B cell (primary cell): ENCODE data around the gene CAMK1D. TPM values are rescaled to one million over a fixed set of nuclear protein-coding genes. Genes with fewer than 3 reads are reported as not detected.

Source experiments
- ATAC-seq: fragments of 200-7000 bp; cut with Tn5 transposase; one replicate; pipeline ENCODE4 v1.10.0; 2021; ENCODE audit warnings: low read depth, mild to moderate bottlenecking, moderate number of reproducible peaks, moderate library complexity
- CTCF ChIA-PET: fragments of 350-600 bp; sonication (Branson Sonifier 250); formaldehyde crosslinking; loops from one replicate; lab custom pipeline; 2021; ENCODE audit warnings: antibody characterized with exemption, inconsistent platforms; lab: Charles Lee
- POLR2A ChIA-PET: fragments of 350-600 bp; sonication (Branson Sonifier 250); formaldehyde crosslinking; loops from one replicate; lab custom pipeline; 2021; ENCODE audit warnings: antibody characterized with exemption; lab: Charles Lee
- DNase-seq: peaks from one replicate; pipeline ENCODE4 v3.0.0; 2013
- H2AFZ ChIP-seq: 2 replicates; pipeline ENCODE4 v1.6.1; 2012; ENCODE audit warnings: mild to moderate bottlenecking, low read depth, low read length; ENCODE audit not compliant: insufficient read depth, poor library complexity, severe bottlenecking
- H3K27ac ChIP-seq, 2 donors: 1 replicate in 1 of 2; 2 replicates in 1 of 2; pipeline ENCODE4 v1.5.1; 2012 to 2013; ENCODE audit warnings: low read length in 2 of 2, mild to moderate bottlenecking in 2 of 2, moderate library complexity in 1 of 2
- H3K27me3 ChIP-seq, 4 experiments: fragments of 200-600 bp in 1 of 4; sonication (generic) in 1 of 4; replicated peaks in 1 of 4; 1 replicate in 2 of 4; 2 replicates in 2 of 4; pipeline versions ENCODE4 v1.6.1 to v1.7.0; 2013 to 2016; ENCODE audit warnings: low read length in 3 of 4, mild to moderate bottlenecking in 2 of 4, mixed read lengths in 1 of 4, moderate library complexity in 1 of 4; ENCODE audit not compliant: insufficient read depth in 4 of 4, control insufficient read depth in 3 of 4; ENCODE audit errors: control extremely low read depth in 1 of 4
- H3K36me3 ChIP-seq, 2 experiments: replicated peaks in 1 of 2; 1 replicate in 1 of 2; 2 replicates in 1 of 2; pipeline versions ENCODE4 v1.6.1 to v1.7.1; 2013; ENCODE audit warnings: low read length in 1 of 2; ENCODE audit not compliant: insufficient read depth in 2 of 2, control insufficient read depth in 1 of 2; ENCODE audit errors: control extremely low read depth in 1 of 2, extremely low read depth in 1 of 2
- H3K4me1 ChIP-seq, 2 donors: fragments of 200-600 bp in 1 of 2; sonication (generic) in 1 of 2; 1 replicate in 1 of 2; 2 replicates in 1 of 2; pipeline versions ENCODE4 v1.5.1 to v1.6.1; 2013 to 2017; ENCODE audit warnings: low read length in 2 of 2; ENCODE audit not compliant: control insufficient read depth in 2 of 2, insufficient read depth in 2 of 2
- H3K4me2 ChIP-seq: replicated peaks from 2 replicates; pipeline ENCODE3; 2012; ENCODE audit warnings: mild to moderate bottlenecking, low read depth, low read length; ENCODE audit not compliant: poor library complexity, severe bottlenecking
- H3K4me3 ChIP-seq, 5 experiments: fragments of 200-600 bp in 1 of 5; sonication (generic) in 1 of 5; 1 replicate in 3 of 5; 2 replicates in 2 of 5; pipeline versions ENCODE4 v1.5.1 to v1.7.0; 2011 to 2016; ENCODE audit warnings: low read length in 4 of 5, mild to moderate bottlenecking in 4 of 5, low read depth in 2 of 5, control low read depth in 1 of 5, moderate library complexity in 1 of 5; ENCODE audit not compliant: insufficient read depth in 1 of 5; ENCODE audit errors: control extremely low read depth in 1 of 5, extremely low read depth in 1 of 5
- H3K79me2 ChIP-seq: fragments of 200-600 bp; sonication (generic); one replicate; pipeline ENCODE4 v1.6.0; 2016; ENCODE audit warnings: low read length; ENCODE audit not compliant: control insufficient read depth, insufficient read depth
- H3K9ac ChIP-seq: fragments of 200-600 bp; sonication (generic); 2 replicates; pipeline ENCODE4 v1.6.1; 2017; ENCODE audit warnings: mild to moderate bottlenecking, low read length, moderate library complexity
- H3K9me3 ChIP-seq, 3 donors: one replicate each; pipeline versions ENCODE4 v1.6.1 to v1.7.1; 2013; ENCODE audit warnings: low read length in 2 of 3; ENCODE audit not compliant: control insufficient read depth in 2 of 3, insufficient read depth in 1 of 3; ENCODE audit errors: control extremely low read depth in 1 of 3
- H4K20me1 ChIP-seq: 2 replicates; pipeline ENCODE4 v1.6.0; 2012; ENCODE audit warnings: mild to moderate bottlenecking, low read length; ENCODE audit not compliant: insufficient read depth, control insufficient read depth, poor library complexity, severe bottlenecking
- H3K27ac Mint-ChIP-seq: one replicate; pipeline ENCODE4 v1.8.0; 2021; ENCODE audit warnings: mixed read lengths
- H3K27me3 Mint-ChIP-seq: one replicate; pipeline ENCODE4 v1.8.0; 2021; ENCODE audit warnings: mixed read lengths
- H3K4me1 Mint-ChIP-seq: one replicate; pipeline ENCODE4 v1.8.0; 2021; ENCODE audit warnings: mixed read lengths
- H3K4me3 Mint-ChIP-seq: one replicate; pipeline ENCODE4 v1.8.0; 2021; ENCODE audit warnings: mixed read lengths
- H3K9me3 Mint-ChIP-seq: one replicate; pipeline ENCODE4 v1.8.0; 2022; ENCODE audit warnings: mixed read lengths; ENCODE audit not compliant: insufficient read depth
- EZH2 ChIP-seq: IDR thresholded peaks from 2 replicates; pipeline ENCODE4 v1.6.1; 2012; ENCODE audit warnings: borderline replicate concordance, low read depth, mild to moderate bottlenecking, moderate library complexity, low read length; ENCODE audit not compliant: insufficient read depth, poor library complexity, severe bottlenecking
- WGBS: methylation state at CpG from one replicate; pipeline ENCODE4 v1.1.5; 2013; ENCODE audit warnings: missing lambda C conversion rate; ENCODE audit not compliant: insufficient coverage; 5-methylcytosine and 5-hydroxymethylcytosine counted together
- intact Hi-C: fragments of 100-400 bp; cut with micrococcal nuclease; formaldehyde crosslinking; loops from one replicate; pipeline ENCODE4 v1.10.0; 2022
- polyA plus RNA-seq: library from polyadenylated mRNA; depleted of rRNA; stranded (reverse); fragments of >200 nt; gene quantifications from 2 replicates; pipeline ENCODE4 v1.2.3, GENCODE V29; 2012
- total RNA-seq, 2 donors: library from RNA; stranded (reverse); fragments of 120-200 nt in 1 of 2; gene quantifications; 1 replicate in 1 of 2; 2 replicates in 1 of 2; pipeline versions ENCODE4 v1.2.3 to v1.2.4, GENCODE V29; 2013 to 2022
- TF ChIP-seq, protein P1 (sequence below): fragments of 200-600 bp; IDR thresholded peaks from one replicate; pipeline ENCODE4 v1.8.0; 2022; ENCODE audit warnings: antibody characterized with exemption, mild to moderate bottlenecking

CAMK1D gene
- total and polyA plus RNA-seq, 2 donors (not counting 1 experiment from before 2014, with no cell fraction given): 34.1 to 69.7 TPM

DNA sequence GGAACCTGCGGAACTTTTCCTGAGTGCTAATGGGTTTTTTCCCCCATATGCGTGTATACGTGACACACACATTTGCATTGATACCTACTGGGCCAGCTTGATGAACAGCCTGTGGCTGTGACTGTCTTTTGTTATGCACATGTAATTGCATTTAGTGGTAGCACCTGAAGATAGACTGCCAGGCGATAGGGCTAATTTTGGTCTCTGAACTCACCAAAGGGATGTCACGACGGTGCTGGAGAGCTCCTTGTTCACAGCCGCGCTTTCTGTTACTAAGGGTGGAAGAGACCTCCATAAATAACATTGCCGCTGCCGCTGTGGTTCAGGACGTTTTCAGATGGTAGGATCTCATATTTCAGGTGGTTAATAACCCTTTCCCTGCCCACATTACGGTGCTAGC is 133.2 kb downstream of the CAMK1D start:
- CTCF ChIA-PET: interaction anchor here (1.3 kb wide), 1 partner anchor 174 kb away, joined by 5 read pairs; no protein-coding TSS in a partner anchor
- peak overlapping the region; percentile 64 for H3K4me2 ChIP-seq

More for the DNA sequence above, 133.2 kb downstream of the CAMK1D start:
- 33% methylated on average over 1 of the region's 12 CpGs for WGBS
- Histone ChIP-seq H3K27ac (peak overlapping the region; percentile 35 to 41), H3K4me3 (peak overlapping the region; percentile 1 to 28 (median 5)), H3K27me3 (no peaks in the 10 kb centered on the region), H4K20me1 (peaks cover 80% of the 10 kb centered on the region), H3K79me2 (peaks cover 100% of the 10 kb centered on the region), H3K9ac (peak overlapping the region; percentile 17), H3K9me3 (peaks cover 0 to 13% (median 0%) of the 10 kb centered on the region in 3 donors), H3K36me3 (peaks cover 0 to 10% of the 10 kb centered on the region in 2 experiments), H3K4me1 (peaks cover 35 to 47% of the 10 kb centered on the region in 2 donors), H2AFZ (no peak overlapping the region)
- H3K27ac Mint-ChIP-seq: peak overlapping the region; percentile 75
- TF ChIP-seq, protein P1, sequence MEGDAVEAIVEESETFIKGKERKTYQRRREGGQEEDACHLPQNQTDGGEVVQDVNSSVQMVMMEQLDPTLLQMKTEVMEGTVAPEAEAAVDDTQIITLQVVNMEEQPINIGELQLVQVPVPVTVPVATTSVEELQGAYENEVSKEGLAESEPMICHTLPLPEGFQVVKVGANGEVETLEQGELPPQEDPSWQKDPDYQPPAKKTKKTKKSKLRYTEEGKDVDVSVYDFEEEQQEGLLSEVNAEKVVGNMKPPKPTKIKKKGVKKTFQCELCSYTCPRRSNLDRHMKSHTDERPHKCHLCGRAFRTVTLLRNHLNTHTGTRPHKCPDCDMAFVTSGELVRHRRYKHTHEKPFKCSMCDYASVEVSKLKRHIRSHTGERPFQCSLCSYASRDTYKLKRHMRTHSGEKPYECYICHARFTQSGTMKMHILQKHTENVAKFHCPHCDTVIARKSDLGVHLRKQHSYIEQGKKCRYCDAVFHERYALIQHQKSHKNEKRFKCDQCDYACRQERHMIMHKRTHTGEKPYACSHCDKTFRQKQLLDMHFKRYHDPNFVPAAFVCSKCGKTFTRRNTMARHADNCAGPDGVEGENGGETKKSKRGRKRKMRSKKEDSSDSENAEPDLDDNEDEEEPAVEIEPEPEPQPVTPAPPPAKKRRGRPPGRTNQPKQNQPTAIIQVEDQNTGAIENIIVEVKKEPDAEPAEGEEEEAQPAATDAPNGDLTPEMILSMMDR: no peak
- no peak for TF ChIP-seq EZH2
- no peaks in the 10 kb centered on the region for H3K27me3 Mint-ChIP-seq
- ATAC-seq (peak; percentile 39), DNase-seq (peak; percentile 31)
- intact Hi-C loops: no loop called here
- POLR2A ChIA-PET: interaction anchor here (1.1 kb wide), 1 partner anchor 61 kb away, joined by 3 read pairs; no protein-coding TSS in a partner anchor
- peaks cover 67% of the 10 kb centered on the region for H3K4me1 Mint-ChIP-seq
- H3K4me3 Mint-ChIP-seq: peak overlapping the region; percentile 69
- H3K9me3 Mint-ChIP-seq: no peaks in the 10 kb centered on the region
